ENCODE measurements around the gene TGFB2.

GRCh38 chr1:218488986-218489385, 143.8 kb downstream of the TGFB2 start:
- no peak for TF ChIP-seq CTCF (IDR thresholded peaks at IDR 0.05)
- TF ChIP-seq EP300 (IDR thresholded peaks at IDR 0.05) = no peak
- TF ChIP-seq POLR2A (IDR thresholded peaks at IDR 0.05) = no peak

All from gastroesophageal sphincter (tissue), 3 donors.